Brain microvascular endothelial cell (primary cell): ENCODE data around the gene APOBEC3C.
"Not testable (repeated sequence)": the region's sequence is repeated elsewhere in the genome, so short reads cannot be mapped to it uniquely, and the experiment has no call there.

Experiments
- DNase-seq: peaks from one replicate; pipeline ENCODE4 v3.0.0-alpha.2; 2020
- H3K27ac ChIP-seq: fragments of 250-450 bp; sonication (Bioruptor Pico); 2 replicates; pipeline ENCODE4 v1.5.1; 2020; ENCODE audit warnings: mild to moderate bottlenecking, moderate library complexity
- H3K27me3 ChIP-seq: fragments of 250-450 bp; sonication (Bioruptor Pico); replicated peaks from 2 replicates; pipeline ENCODE4 v1.5.1; 2020; ENCODE audit warnings: mild to moderate bottlenecking
- H3K36me3 ChIP-seq: fragments of 250-450 bp; sonication (Bioruptor Pico); replicated peaks from 2 replicates; pipeline ENCODE4 v1.5.1; 2020; ENCODE audit warnings: mild to moderate bottlenecking
- H3K4me3 ChIP-seq: 2 replicates; pipeline ENCODE4 v1.5.1; 2011; ENCODE audit warnings: low read depth, mild to moderate bottlenecking, control low read depth, low read length, moderate library complexity
- in situ Hi-C: cut with HindIII; loops from 2 replicates; pipeline ENCODE4 v1.10.0; 2017; ENCODE audit warnings: low sequenced_read_pairs, low pct_ligation_motif_present
- TF ChIP-seq, protein P1 (sequence below): IDR thresholded peaks from 2 replicates; pipeline ENCODE4 v1.5.1; 2011; ENCODE audit warnings: low read depth, mild to moderate bottlenecking, moderate library complexity, low read length, control low read depth, inconsistent platforms; ENCODE audit errors: missing control alignments

The APOBEC3C gene

GRCh38 chr22:38981992-38982927 lies 31.8 kb upstream of the APOBEC3C start, which contains the start of gene APOBEC3B:
Gene APOBEC3B, plus strand, starts transcription at chr22:38982347. Its CDS starts 107 bp downstream, at chr22:38982454.
- in situ Hi-C loops, result no loop called here
- no peaks in the 10 kb centered on the region for H3K27me3 ChIP-seq
- H3K36me3 ChIP-seq, result no peaks in the 10 kb centered on the region
- TF ChIP-seq, protein P1, sequence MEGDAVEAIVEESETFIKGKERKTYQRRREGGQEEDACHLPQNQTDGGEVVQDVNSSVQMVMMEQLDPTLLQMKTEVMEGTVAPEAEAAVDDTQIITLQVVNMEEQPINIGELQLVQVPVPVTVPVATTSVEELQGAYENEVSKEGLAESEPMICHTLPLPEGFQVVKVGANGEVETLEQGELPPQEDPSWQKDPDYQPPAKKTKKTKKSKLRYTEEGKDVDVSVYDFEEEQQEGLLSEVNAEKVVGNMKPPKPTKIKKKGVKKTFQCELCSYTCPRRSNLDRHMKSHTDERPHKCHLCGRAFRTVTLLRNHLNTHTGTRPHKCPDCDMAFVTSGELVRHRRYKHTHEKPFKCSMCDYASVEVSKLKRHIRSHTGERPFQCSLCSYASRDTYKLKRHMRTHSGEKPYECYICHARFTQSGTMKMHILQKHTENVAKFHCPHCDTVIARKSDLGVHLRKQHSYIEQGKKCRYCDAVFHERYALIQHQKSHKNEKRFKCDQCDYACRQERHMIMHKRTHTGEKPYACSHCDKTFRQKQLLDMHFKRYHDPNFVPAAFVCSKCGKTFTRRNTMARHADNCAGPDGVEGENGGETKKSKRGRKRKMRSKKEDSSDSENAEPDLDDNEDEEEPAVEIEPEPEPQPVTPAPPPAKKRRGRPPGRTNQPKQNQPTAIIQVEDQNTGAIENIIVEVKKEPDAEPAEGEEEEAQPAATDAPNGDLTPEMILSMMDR, result no peak
- peak within 1 kb of the TSS; percentile 24 for H3K4me3 ChIP-seq
- H3K27ac ChIP-seq, result no peak within 1 kb of the TSS
- DNase-seq, result peak; percentile 80

DNA sequence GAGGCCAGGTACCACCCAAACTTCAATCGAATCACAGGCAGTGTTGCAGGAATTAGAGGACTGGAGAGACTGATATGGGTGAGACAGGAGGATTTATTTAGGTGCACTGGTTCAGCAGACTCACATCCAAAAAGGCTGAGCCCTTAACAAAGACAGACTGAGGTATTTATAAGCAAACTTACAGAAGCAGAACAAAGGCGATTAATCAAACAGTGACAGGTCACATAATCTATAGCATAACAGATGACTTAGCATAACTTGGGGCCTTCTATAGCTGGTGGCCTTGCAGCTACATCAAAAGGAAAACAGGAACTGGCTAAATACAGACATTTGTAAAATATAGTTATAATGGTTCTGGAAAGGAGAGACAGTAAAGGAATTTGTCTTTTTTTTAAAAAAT lies 29.8 kb upstream of the APOBEC3C start:
- Histone ChIP-seq H3K36me3 (no peaks in the 10 kb centered on the region), H3K4me3 (no peak overlapping the region), H3K27ac (no peak overlapping the region), H3K27me3 (no peaks in the 10 kb centered on the region)
- in situ Hi-C loops, result no loop called here
- DNase-seq, result no peak
- TF ChIP-seq, protein P1, result no peak

- H3K27ac ChIP-seq, H3K36me3 ChIP-seq, in situ Hi-C loops, H3K27me3 ChIP-seq, DNase-seq, H3K4me3 ChIP-seq: not testable (repeated sequence)
These were observed 29.0 kb upstream of the APOBEC3C start for GRCh38 chr22:38984784-38985757.

DNA sequence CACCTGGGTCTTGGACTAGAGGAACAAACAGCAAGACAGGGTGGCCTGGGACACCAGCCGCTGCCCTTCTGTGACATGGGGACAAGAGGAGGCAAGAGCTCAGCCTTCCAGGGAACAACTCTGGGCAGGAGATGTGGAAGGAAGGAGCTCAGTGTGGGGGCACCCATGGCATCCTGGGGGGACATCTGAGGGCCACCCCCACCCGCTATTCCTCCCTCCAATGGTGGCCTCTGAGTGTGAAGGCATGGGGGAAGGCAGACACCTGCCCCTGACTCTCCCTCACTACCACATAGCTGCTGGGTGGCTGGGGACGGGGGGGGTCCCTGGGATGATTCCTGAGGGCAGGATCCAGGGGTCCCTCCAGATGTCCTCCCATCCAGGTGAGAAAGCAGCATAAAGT lies 27.4 kb upstream of the APOBEC3C start:
- no peaks in the 10 kb centered on the region for H3K36me3 ChIP-seq
- no peak for DNase-seq
- no peaks in the 10 kb centered on the region for H3K27me3 ChIP-seq
- TF ChIP-seq, protein P1, result no peak
- H3K27ac ChIP-seq, result no peak overlapping the region
- no peak overlapping the region for H3K4me3 ChIP-seq
- in situ Hi-C loops, result no loop called here

- H3K4me3 ChIP-seq, result no peak overlapping the region
- DNase-seq, result no peak
- no peaks in the 10 kb centered on the region for H3K27me3 ChIP-seq
- TF ChIP-seq, protein P1, result no peak
- in situ Hi-C loops, result no loop called here
- H3K36me3 ChIP-seq, result no peaks in the 10 kb centered on the region
- no peak overlapping the region for H3K27ac ChIP-seq
These were observed 26.7 kb upstream of the APOBEC3C start for GRCh38 chr22:38987171-38987895.
